ENCODE results near the gene ANKRD44.

- TF ChIP-seq GATA2 (IDR thresholded peaks at IDR 0.05; ENCODE audit: low read depth, low read length) (no peak), GATA3 (IDR thresholded peaks at IDR 0.05; ENCODE audit: low read depth, low read length) (no peak)
These were observed 286.4 kb downstream of the ANKRD44 start for GRCh38 chr2:197024206-197024605.
